Liver (tissue), 3 donors: ENCODE results near the gene ARID3B.

Source experiments
- CTCF ChIP-seq: fragments of 150-350 bp; IDR thresholded peaks from 2 replicates; pipeline ENCODE4 v1.5.1; 2017; ENCODE audit warnings: improper control_type of control experiment, low read depth, low read length; ENCODE audit not compliant: missing input control
- EGR1 ChIP-seq, 2 donors: IDR thresholded peaks; 2 replicates each; pipeline ENCODE4 v1.6.1; 2016 to 2018; ENCODE audit warnings: antibody characterized with exemption in 2 of 2, low read depth in 2 of 2
- GABPA ChIP-seq, 2 donors: IDR thresholded peaks in 1 of 2; conservative IDR thresholded peaks in 1 of 2; 2 replicates each; pipeline ENCODE4 v1.6.1; 2016; ENCODE audit warnings: antibody characterized with exemption in 2 of 2, mild to moderate bottlenecking in 1 of 2, moderate library complexity in 1 of 2
- NR2F2 ChIP-seq: IDR thresholded peaks from 2 replicates; pipeline ENCODE4 v1.6.1; 2016; ENCODE audit warnings: antibody characterized with exemption
- RAD21 ChIP-seq, 2 donors: IDR thresholded peaks; 2 replicates each; pipeline ENCODE4 v1.6.1; 2016; ENCODE audit warnings: antibody characterized with exemption in 2 of 2, mild to moderate bottlenecking in 2 of 2
- REST ChIP-seq: IDR thresholded peaks from 2 replicates; pipeline ENCODE4 v1.6.1; 2016; ENCODE audit warnings: antibody characterized with exemption, mild to moderate bottlenecking
- SP1 ChIP-seq: IDR thresholded peaks from 2 replicates; pipeline ENCODE4 v1.6.1; 2018; ENCODE audit warnings: antibody characterized with exemption, mild to moderate bottlenecking
- YY1 ChIP-seq: IDR thresholded peaks from 2 replicates; pipeline ENCODE4 v1.6.1; 2016; ENCODE audit warnings: antibody characterized with exemption, mild to moderate bottlenecking
- ZBTB33 ChIP-seq: IDR thresholded peaks from 2 replicates; pipeline ENCODE4 v1.6.1; 2016; ENCODE audit warnings: antibody characterized with exemption
- donor health status: healthy.
- donor health status: healthy.

- no peak for TF ChIP-seq CTCF
- TF ChIP-seq SP1: no peak
- no peak for TF ChIP-seq EGR1 (IDR thresholded peaks at IDR 0.05; ENCODE audit: low read depth in 2 of 2)
- TF ChIP-seq RAD21 (IDR thresholded peaks at IDR 0.05): no peak
- TF ChIP-seq GABPA (IDR thresholded peaks at IDR 0.05 in 1 of 2, conservative IDR thresholded peaks at IDR 0.05 in 1 of 2): no peak
- no peak for TF ChIP-seq YY1
- TF ChIP-seq NR2F2: no peak
- no peak for TF ChIP-seq REST
- TF ChIP-seq ZBTB33: no peak
These were observed 63.0 kb downstream of the ARID3B start for GRCh38 chr15:74603789-74604705.
